ENCODE results near the gene GLA. TPM values are rescaled to one million over a fixed set of nuclear protein-coding genes. Genes with fewer than 3 reads are reported as not detected.
A peak's percentile ranks its signal among the peaks of the same experiment; 100 is the strongest.

Gene GLA
- total and polyA plus RNA-seq, 2 of the 4 experiments (the other 2 are of a cell fraction), result 27.9 to 38.7 TPM

DNA sequence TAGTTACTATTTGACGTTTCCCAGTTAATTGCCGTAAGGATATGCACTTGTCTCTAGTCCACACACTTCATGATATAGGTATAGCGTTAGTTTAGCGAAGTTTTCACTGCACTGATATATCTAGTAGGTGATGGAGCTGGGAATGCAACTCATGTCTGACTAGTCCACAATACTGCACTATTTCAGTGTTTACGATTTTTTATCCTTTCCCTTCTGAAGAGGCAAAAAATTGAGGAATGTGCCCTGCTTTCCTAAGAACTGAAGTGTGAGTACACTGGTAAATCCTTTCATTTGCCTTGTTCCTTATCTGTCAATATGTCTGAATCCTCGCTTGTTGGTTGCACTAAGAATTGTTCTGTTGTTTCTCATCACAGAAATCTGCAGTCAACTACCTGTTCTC is 15.9 kb downstream of the GLA start:
- peaks cover 11% of the 10 kb centered on the region; the same call in 1 of the 2 replicates for H3K36me3 ChIP-seq (ENCODE audit: control insufficient read depth, insufficient read depth, low read length)
- BruUV-seq (replicated peaks), result no TSS peak
- no peak for TF ChIP-seq RCOR1 (IDR thresholded peaks at IDR 0.05; ENCODE audit: insufficient replicate concordance, low read length)
- TF ChIP-seq, protein P1, sequence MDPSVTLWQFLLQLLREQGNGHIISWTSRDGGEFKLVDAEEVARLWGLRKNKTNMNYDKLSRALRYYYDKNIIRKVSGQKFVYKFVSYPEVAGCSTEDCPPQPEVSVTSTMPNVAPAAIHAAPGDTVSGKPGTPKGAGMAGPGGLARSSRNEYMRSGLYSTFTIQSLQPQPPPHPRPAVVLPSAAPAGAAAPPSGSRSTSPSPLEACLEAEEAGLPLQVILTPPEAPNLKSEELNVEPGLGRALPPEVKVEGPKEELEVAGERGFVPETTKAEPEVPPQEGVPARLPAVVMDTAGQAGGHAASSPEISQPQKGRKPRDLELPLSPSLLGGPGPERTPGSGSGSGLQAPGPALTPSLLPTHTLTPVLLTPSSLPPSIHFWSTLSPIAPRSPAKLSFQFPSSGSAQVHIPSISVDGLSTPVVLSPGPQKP (IDR thresholded peaks at IDR 0.05; ENCODE audit: borderline replicate concordance, low read depth, low read length), result no peak
- no peak for TF ChIP-seq SMC3 (IDR thresholded peaks at IDR 0.05; ENCODE audit: low read depth, low read length)
- no peak for TF ChIP-seq POLR2A (IDR thresholded peaks at IDR 0.05; ENCODE audit: low read depth, low read length)
- no peak for TF ChIP-seq USF2 (IDR thresholded peaks at IDR 0.05; ENCODE audit: low read depth, low read length)
- TF ChIP-seq MXI1 (IDR thresholded peaks at IDR 0.05; ENCODE audit: borderline replicate concordance, low read depth, low read length), result no peak
- no peak for TF ChIP-seq NFE2L2 (IDR thresholded peaks at IDR 0.05; ENCODE audit: low read depth, low read length)
- TF ChIP-seq CEBPB (IDR thresholded peaks at IDR 0.05; ENCODE audit: low read depth, low read length), result no peak
- TF ChIP-seq MAZ (IDR thresholded peaks at IDR 0.05; ENCODE audit: borderline replicate concordance, low read depth, low read length), result no peak
- no peak for TF ChIP-seq BHLHE40 (IDR thresholded peaks at IDR 0.05; ENCODE audit: low read depth, low read length)
- TF ChIP-seq FOS (IDR thresholded peaks at IDR 0.05; ENCODE audit: low read depth, low read length), result no peak
- no peak for TF ChIP-seq RFX5 (IDR thresholded peaks at IDR 0.05; ENCODE audit: low read depth, low read length)
- TF ChIP-seq CHD1 (IDR thresholded peaks at IDR 0.05; ENCODE audit: low read depth, low read length), result no peak
- TF ChIP-seq, protein P2, sequence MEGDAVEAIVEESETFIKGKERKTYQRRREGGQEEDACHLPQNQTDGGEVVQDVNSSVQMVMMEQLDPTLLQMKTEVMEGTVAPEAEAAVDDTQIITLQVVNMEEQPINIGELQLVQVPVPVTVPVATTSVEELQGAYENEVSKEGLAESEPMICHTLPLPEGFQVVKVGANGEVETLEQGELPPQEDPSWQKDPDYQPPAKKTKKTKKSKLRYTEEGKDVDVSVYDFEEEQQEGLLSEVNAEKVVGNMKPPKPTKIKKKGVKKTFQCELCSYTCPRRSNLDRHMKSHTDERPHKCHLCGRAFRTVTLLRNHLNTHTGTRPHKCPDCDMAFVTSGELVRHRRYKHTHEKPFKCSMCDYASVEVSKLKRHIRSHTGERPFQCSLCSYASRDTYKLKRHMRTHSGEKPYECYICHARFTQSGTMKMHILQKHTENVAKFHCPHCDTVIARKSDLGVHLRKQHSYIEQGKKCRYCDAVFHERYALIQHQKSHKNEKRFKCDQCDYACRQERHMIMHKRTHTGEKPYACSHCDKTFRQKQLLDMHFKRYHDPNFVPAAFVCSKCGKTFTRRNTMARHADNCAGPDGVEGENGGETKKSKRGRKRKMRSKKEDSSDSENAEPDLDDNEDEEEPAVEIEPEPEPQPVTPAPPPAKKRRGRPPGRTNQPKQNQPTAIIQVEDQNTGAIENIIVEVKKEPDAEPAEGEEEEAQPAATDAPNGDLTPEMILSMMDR (conservative IDR thresholded peaks at IDR 0.05; ENCODE audit: low read depth, low read length), result no peak
- TF ChIP-seq MAFK (IDR thresholded peaks at IDR 0.05; ENCODE audit: low read depth, low read length), result no peak
- no peak for TF ChIP-seq RAD21 (IDR thresholded peaks at IDR 0.05; ENCODE audit: low read length)
- H3K27me3 ChIP-seq (ENCODE audit: control insufficient read depth, insufficient read depth, low read length), result peaks cover 4% of the 10 kb centered on the region; the same call in 1 of the 2 replicates
- WGBS, 2 experiments (ENCODE audit: extremely low coverage in 2 of 2, insufficient read length in 1 of 2), result 50% methylated on average over 1 of the region's 6 CpGs; no CpG with 5 or more reads in 1 of the 2 experiments
- peak overlapping the region; percentile 34; the same call in 1 of the 2 replicates for H3K27ac ChIP-seq (ENCODE audit: insufficient read depth, low read length)
- no peak overlapping the region for H3K18ac ChIP-seq (ENCODE audit: low read depth, low read length)
- CTCF ChIA-PET, result no interaction called here
- intact Hi-C loops (cut with micrococcal nuclease) (no loop called here), in situ Hi-C loops (cut with MboI; ENCODE audit: low sequenced_read_pairs) (no loop called here), dilution Hi-C loops (cut with HindIII; ENCODE audit: low sequenced_read_pairs, unreplicated experiment) (no loop called here)
- H2BK120ac ChIP-seq (ENCODE audit: low read depth, low read length), result no peak overlapping the region
- no peaks in the 10 kb centered on the region for H3K9me3 ChIP-seq (ENCODE audit: control insufficient read depth, insufficient read depth, low read length)
- H3K79me1 ChIP-seq (ENCODE audit: low read depth in 1 of 2, low read length in 2 of 2), result peaks cover 0 to 16% of the 10 kb centered on the region in 2 experiments; a peak in 2 of 4 replicates
- H2BK15ac ChIP-seq (ENCODE audit: low read depth, low read length), result no peak overlapping the region
- H2BK5ac ChIP-seq (ENCODE audit: low read depth, low read length, poor library complexity, severe bottlenecking), result peak overlapping the region; percentile 49
- DNase-seq (no peak), ATAC-seq (ENCODE audit: low read depth) (no peak)
- 0 out of 4 replicates have a peak overlapping the region, but pooled peaks of 1 of the 2 experiments have one; percentile 88 for H4K8ac ChIP-seq (ENCODE audit: low read depth in 2 of 2, low read length in 2 of 2)
- H2AK9ac ChIP-seq (replicated peaks; ENCODE audit: low read depth, low read length, poor library complexity), result no peak overlapping the region
- peak overlapping the region; percentile 96 for H3K4me2 ChIP-seq (ENCODE audit: low read depth, low read length)
- POLR2A ChIA-PET (ENCODE audit: unreplicated experiment), result no interaction called here
- H3K23ac ChIP-seq (ENCODE audit: low read depth, low read length), result peak overlapping the region; percentile 88; the same call in 1 of the 2 replicates
- H3K56ac ChIP-seq (ENCODE audit: extremely low read depth, insufficient read depth, low read length), result peak overlapping the region; percentile 66; the same call in 1 of the 2 replicates
- peak overlapping the region; percentile 91 for H3K9ac ChIP-seq (ENCODE audit: low read depth, low read length)
- no peak overlapping the region for H3K4ac ChIP-seq (ENCODE audit: low read depth, low read length)
- H3K4me3 ChIP-seq (ENCODE audit: insufficient read depth, low read depth, low read length), result peak overlapping the region; percentile 74
- peaks cover 13% of the 10 kb centered on the region; the same call in 1 of the 2 replicates for H4K20me1 ChIP-seq (ENCODE audit: insufficient read depth, low read length)
- peaks cover 4% of the 10 kb centered on the region for H3K9me1 ChIP-seq (ENCODE audit: insufficient read depth, low read length)
- H4K5ac ChIP-seq (ENCODE audit: low read depth, low read length), result no peak overlapping the region
- H2AK5ac ChIP-seq (ENCODE audit: low read depth, low read length), result no peak overlapping the region
- no peak overlapping the region for H2BK20ac ChIP-seq (ENCODE audit: low read depth, low read length)
- no peak overlapping the region for H2AFZ ChIP-seq (replicated peaks; ENCODE audit: low read length, poor library complexity)
- H3K14ac ChIP-seq (replicated peaks; ENCODE audit: low read depth, low read length), result peak overlapping the region; percentile 96
- H4K91ac ChIP-seq (ENCODE audit: insufficient read depth, low read depth, low read length), result no peak overlapping the region
- H3K4me1 ChIP-seq (ENCODE audit: control insufficient read depth, insufficient read depth, low read length), result no peaks in the 10 kb centered on the region
